Testis (tissue), 2 donors: ENCODE results near the gene PHTF1.

Experiments used
- POLR2A ChIP-seq: fragments of 450-650 bp; IDR thresholded peaks from one replicate; pipeline ENCODE4 v1.6.1; 2017; ENCODE audit warnings: antibody characterized with exemption, mild to moderate bottlenecking, moderate library complexity
- TF ChIP-seq, protein P1 (sequence below), 3 experiments: fragments of 450-650 bp in 2 of 3; fragments of 200-600 bp in 1 of 3; sonication (generic) in 1 of 3; IDR thresholded peaks; one replicate each; pipeline ENCODE4 v1.5.1; 2016 to 2019; ENCODE audit warnings: antibody characterized with exemption in 3 of 3, mild to moderate bottlenecking in 2 of 3, moderate library complexity in 1 of 3

- TF ChIP-seq, protein P1, sequence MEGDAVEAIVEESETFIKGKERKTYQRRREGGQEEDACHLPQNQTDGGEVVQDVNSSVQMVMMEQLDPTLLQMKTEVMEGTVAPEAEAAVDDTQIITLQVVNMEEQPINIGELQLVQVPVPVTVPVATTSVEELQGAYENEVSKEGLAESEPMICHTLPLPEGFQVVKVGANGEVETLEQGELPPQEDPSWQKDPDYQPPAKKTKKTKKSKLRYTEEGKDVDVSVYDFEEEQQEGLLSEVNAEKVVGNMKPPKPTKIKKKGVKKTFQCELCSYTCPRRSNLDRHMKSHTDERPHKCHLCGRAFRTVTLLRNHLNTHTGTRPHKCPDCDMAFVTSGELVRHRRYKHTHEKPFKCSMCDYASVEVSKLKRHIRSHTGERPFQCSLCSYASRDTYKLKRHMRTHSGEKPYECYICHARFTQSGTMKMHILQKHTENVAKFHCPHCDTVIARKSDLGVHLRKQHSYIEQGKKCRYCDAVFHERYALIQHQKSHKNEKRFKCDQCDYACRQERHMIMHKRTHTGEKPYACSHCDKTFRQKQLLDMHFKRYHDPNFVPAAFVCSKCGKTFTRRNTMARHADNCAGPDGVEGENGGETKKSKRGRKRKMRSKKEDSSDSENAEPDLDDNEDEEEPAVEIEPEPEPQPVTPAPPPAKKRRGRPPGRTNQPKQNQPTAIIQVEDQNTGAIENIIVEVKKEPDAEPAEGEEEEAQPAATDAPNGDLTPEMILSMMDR (IDR thresholded peaks at IDR 0.05): no peak
- TF ChIP-seq POLR2A: no peak
Measured at GRCh38 chr1:113751114-113751513, 8.2 kb downstream of the PHTF1 start.
